SH-SY5Y (cell line): ENCODE data around the gene BLNK.

Source experiments
- GATA2 ChIP-seq: IDR thresholded peaks from 2 replicates; pipeline ENCODE4 v1.6.1; 2011; ENCODE audit warnings: mild to moderate bottlenecking, low read depth, low read length
- GATA3 ChIP-seq: IDR thresholded peaks from 2 replicates; pipeline ENCODE4 v1.6.1; 2011; ENCODE audit warnings: low read depth, mild to moderate bottlenecking, low read length, moderate library complexity

DNA sequence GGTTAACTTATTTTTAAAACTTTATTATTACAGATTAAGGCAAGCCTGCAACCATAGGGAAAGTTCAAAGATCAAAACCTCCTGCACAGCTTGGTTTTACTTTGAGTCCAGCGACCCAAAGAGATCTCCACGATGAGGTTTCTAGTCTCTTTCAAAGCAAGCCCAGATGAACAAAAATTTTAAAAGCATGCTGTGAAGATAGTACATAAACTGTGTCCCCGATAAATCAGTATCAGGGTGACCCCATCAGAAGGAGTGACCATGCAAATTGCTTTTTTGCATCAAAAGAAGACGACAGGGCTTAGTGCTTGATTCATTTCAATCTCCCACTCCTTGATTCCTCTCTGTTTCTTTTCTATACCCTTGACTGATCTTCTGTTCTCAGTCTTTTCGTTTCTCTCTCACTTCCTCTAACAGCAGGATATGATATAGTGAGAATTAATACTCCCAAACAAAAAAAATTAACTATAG lies 16.8 kb upstream of the BLNK start:
- TF ChIP-seq GATA2: no peak
- TF ChIP-seq GATA3: no peak
